GM12878 (cell line): ENCODE results near the gene ADSL. TPM values are rescaled to one million over a fixed set of nuclear protein-coding genes. Genes with fewer than 3 reads are reported as not detected.

ENCODE experiments used
- ATAC-seq: fragments of 200-7000 bp; cut with Tn5 transposase; 3 replicates; pipeline ENCODE4 v1.9.1; 2020; ENCODE audit warnings: mild to moderate bottlenecking, moderate library complexity
- BruUV-seq: library from RNA; stranded (reverse); fragments of 400-500 nt; replicated peaks from 2 replicates; lab custom pipeline; 2021; lab: Mats Ljungman, UMichigan
- CTCF ChIA-PET: fragments of 300-600 bp; sonication (Branson Sonifier 250); formaldehyde crosslinking; extraction: SDS; loops from one replicate; lab custom pipeline; 2021; ENCODE audit warnings: inconsistent platforms; lab: Yijun Ruan, JAX
- POLR2A ChIA-PET: fragments of 350-600 bp; formaldehyde crosslinking; extraction: SDS; loops from one replicate; lab custom pipeline; 2021; ENCODE audit warnings: inconsistent platforms; lab: Charles Lee
- RAD21 ChIA-PET: fragments of 300-600 bp; sonication (Branson Sonifier 250); formaldehyde crosslinking; loops from one replicate; lab custom pipeline; 2023; ENCODE audit warnings: antibody characterized with exemption; ENCODE audit not compliant: unreplicated experiment; lab: Charles Lee
- SMC1A ChIA-PET: fragments of 300-600 bp; sonication (Branson Sonifier 250); formaldehyde crosslinking; loops from one replicate; lab custom pipeline; 2023; ENCODE audit not compliant: unreplicated experiment, uncharacterized antibody; lab: Charles Lee
- DNase-seq: peaks from one replicate; pipeline ENCODE4 v3.0.0-alpha.2; 2011; ENCODE audit warnings: low read depth, low spot score
- FAIRE-seq: peaks from 3 replicates; lab custom pipeline; 2011; peaks lifted over from hg19 to GRCh38; lab: Jason Lieb, UNC
- H2AFZ ChIP-seq: 2 replicates; pipeline ENCODE4 v1.6.0; 2011; ENCODE audit warnings: low read depth, low read length, control low read depth; ENCODE audit not compliant: control insufficient read depth
- H3K27ac ChIP-seq: 2 replicates; pipeline ENCODE4 v1.5.1; 2011; ENCODE audit warnings: control low read depth; ENCODE audit not compliant: control insufficient read depth, insufficient read depth
- H3K27me3 ChIP-seq, 2 experiments: replicated peaks in 1 of 2; 2 replicates each; pipeline versions ENCODE4 v1.6.0 to v1.6.1; 2011; ENCODE audit warnings: low read length in 1 of 2; ENCODE audit not compliant: control insufficient read depth in 2 of 2, insufficient read depth in 2 of 2
- H3K36me3 ChIP-seq, 2 experiments: 2 replicates each; pipeline ENCODE4 v1.5.1; 2011; ENCODE audit warnings: low read length in 1 of 2; ENCODE audit not compliant: control insufficient read depth in 2 of 2, insufficient read depth in 2 of 2
- H3K4me1 ChIP-seq: 2 replicates; pipeline ENCODE4 v1.6.1; 2011; ENCODE audit warnings: mild to moderate bottlenecking, low read length, moderate library complexity, mixed read lengths; ENCODE audit not compliant: control insufficient read depth, insufficient read depth
- H3K4me2 ChIP-seq: 2 replicates; pipeline ENCODE4 v1.6.0; 2011; ENCODE audit warnings: control low read depth; ENCODE audit not compliant: control insufficient read depth, insufficient read depth
- H3K4me3 ChIP-seq: fragments of 200-600 bp; sonication (generic); 2 replicates; pipeline ENCODE4 v1.5.1; 2016
- H3K79me2 ChIP-seq: 2 replicates; pipeline ENCODE4 v1.6.0; 2011; ENCODE audit warnings: low read length; ENCODE audit not compliant: control insufficient read depth, insufficient read depth
- H3K9ac ChIP-seq: 2 replicates; pipeline ENCODE4 v1.8.0; 2011; ENCODE audit warnings: low read length, control low read depth, mixed read lengths; ENCODE audit not compliant: control insufficient read depth, insufficient read depth
- H3K9me3 ChIP-seq: replicated peaks from 3 replicates; pipeline ENCODE4 v1.5.1; 2011; ENCODE audit warnings: mild to moderate bottlenecking, low read length; ENCODE audit not compliant: control insufficient read depth, insufficient read depth
- H4K20me1 ChIP-seq: 2 replicates; pipeline ENCODE4 v1.6.0; 2011; ENCODE audit not compliant: control insufficient read depth, insufficient read depth
- CHD4 ChIP-seq: fragments of 200-600 bp; sonication (generic); IDR thresholded peaks from 2 replicates; pipeline ENCODE4 v1.6.1; 2016; ENCODE audit warnings: mild to moderate bottlenecking
- ESRRA ChIP-seq: IDR thresholded peaks from 2 replicates; pipeline ENCODE4 v1.6.1; 2012; ENCODE audit warnings: mild to moderate bottlenecking, low read length, improper control_type of control experiment
- ETV6 ChIP-seq, 2 experiments: fragments of 450-650 bp in 1 of 2; IDR thresholded peaks in 1 of 2; conservative IDR thresholded peaks in 1 of 2; 2 replicates each; pipeline ENCODE4 v1.6.1; 2014; ENCODE audit warnings: antibody characterized with exemption in 1 of 2, borderline replicate concordance in 1 of 2, low read depth in 1 of 2, mild to moderate bottlenecking in 1 of 2, moderate library complexity in 1 of 2
- FOXM1 ChIP-seq: IDR thresholded peaks from 2 replicates; pipeline ENCODE4 v1.6.1; 2012; ENCODE audit warnings: low read depth, mild to moderate bottlenecking, inconsistent platforms, low read length, moderate library complexity
- MYB ChIP-seq: fragments of 150-350 bp; IDR thresholded peaks from 2 replicates; pipeline ENCODE4 v1.6.1; 2014; ENCODE audit warnings: mild to moderate bottlenecking, low read depth, low read length, borderline replicate concordance
- NR2C2 ChIP-seq: IDR thresholded peaks from 2 replicates; pipeline ENCODE4 v1.6.1; 2011; ENCODE audit warnings: borderline replicate concordance, low read depth; ENCODE audit not compliant: control insufficient read depth, insufficient read length
- RELB ChIP-seq: fragments of 450-650 bp; IDR thresholded peaks from 2 replicates; pipeline ENCODE4 v1.6.1; 2017; ENCODE audit warnings: low read depth, mild to moderate bottlenecking, moderate library complexity
- REST ChIP-seq: IDR thresholded peaks from 2 replicates; pipeline ENCODE4 v1.6.1; 2012; ENCODE audit warnings: mild to moderate bottlenecking, low read depth, low read length
- SIX5 ChIP-seq: IDR thresholded peaks from 2 replicates; pipeline ENCODE4 v1.6.1; 2011; ENCODE audit warnings: mild to moderate bottlenecking, low read depth, low read length, moderate library complexity; ENCODE audit not compliant: severe bottlenecking
- SRF ChIP-seq, 2 experiments: IDR thresholded peaks; 2 replicates each; pipeline ENCODE4 v1.6.1; 2011; ENCODE audit warnings: low read depth in 2 of 2, low read length in 2 of 2, mild to moderate bottlenecking in 1 of 2, moderate library complexity in 1 of 2
- ZNF622 ChIP-seq: fragments of 450-650 bp; IDR thresholded peaks from 2 replicates; pipeline ENCODE4 v1.6.1; 2017; ENCODE audit warnings: mild to moderate bottlenecking, inconsistent platforms
- ZSCAN29 ChIP-seq: fragments of 450-650 bp; IDR thresholded peaks from 2 replicates; pipeline ENCODE4 v1.6.1; 2017; ENCODE audit warnings: mild to moderate bottlenecking, moderate library complexity
- WGBS: methylation state at CpG from one replicate; pipeline ENCODE4 v1.1.6; 2016; ENCODE audit warnings: low lambda C conversion rate; ENCODE audit not compliant: insufficient replicate concordance, insufficient coverage; ENCODE audit errors: missing lambda C conversion rate; 5-methylcytosine and 5-hydroxymethylcytosine counted together
- in situ Hi-C: fragments of 300-500 bp; cut with MboI; formaldehyde crosslinking; loops from 9 replicates; pipeline ENCODE4 v1.14.3; 2018; ENCODE audit warnings: mixed read lengths
- intact Hi-C: fragments of 100-400 bp; cut with micrococcal nuclease; formaldehyde crosslinking; loops from one replicate; pipeline ENCODE4 v1.14.2; 2022; ENCODE audit not compliant: unreplicated experiment
- polyA plus RNA-seq, 11 experiments: library from polyadenylated mRNA; depleted of rRNA in 4 of 11; unstranded in 6 of 11; stranded (reverse) in 5 of 11; fragments of >200 nt; fragmentation: Nextera tagmentation in 4 of 11; fragmentation: Illumina TruSeq in 1 of 11; extraction: Ambion mirVana in 4 of 11; extraction: Trizol in 1 of 11; gene quantifications; 1 replicate in 1 of 11; 2 replicates in 10 of 11; pipeline versions ENCODE4 v1.2.1 to v1.2.3, GENCODE V29; 2011 to 2016; ENCODE audit warnings: inconsistent platforms in 2 of 11, missing spikeins in 2 of 11, low read depth in 1 of 11
- total RNA-seq, 4 experiments: library from RNA; depleted of rRNA in 3 of 4; stranded (reverse); fragments of >200 nt in 3 of 4; fragmentation: Illumina TruSeq in 1 of 4; extraction: Trizol in 1 of 4; gene quantifications; 2 replicates each; pipeline versions ENCODE4 v1.2.1 to v1.2.3, GENCODE V29; 2013 to 2021

ADSL gene
- total and polyA plus RNA-seq, 10 of the 15 experiments (the other 5 are each of a cell fraction or from before 2014, with no cell fraction given), result 126 to 313 (median 143) TPM

GRCh38 chr22:40406063-40406890 is 60.0 kb downstream of the ADSL start:
- Histone ChIP-seq H3K4me1 (peaks cover 8% of the 10 kb centered on the region), H3K9me3 (no peaks in the 10 kb centered on the region), H2AFZ (no peak overlapping the region), H3K4me2 (no peak overlapping the region), H3K27me3 (no peaks in the 10 kb centered on the region), H3K9ac (no peak overlapping the region)
- no TSS peak for BruUV-seq
- ChIA-PET POLR2A (no interaction called here), RAD21 (no interaction called here), CTCF (no interaction called here), SMC1A (no interaction called here)
- in situ Hi-C loops (no loop called here), intact Hi-C loops (no loop called here)
- no peak for TF ChIP-seq MYB
- no peak for TF ChIP-seq CHD4
- no peak for TF ChIP-seq ESRRA
- no peak for TF ChIP-seq SRF (IDR thresholded peaks at IDR 0.05; ENCODE audit: low read depth in 2 of 2, low read length in 2 of 2)
- no peak for TF ChIP-seq ZNF622
- no peak for TF ChIP-seq NR2C2
- TF ChIP-seq SIX5, result no peak
- TF ChIP-seq ETV6 (conservative IDR thresholded peaks at IDR 0.05 in 1 of 2, IDR thresholded peaks at IDR 0.05 in 1 of 2; ENCODE audit: borderline replicate concordance in 1 of 2, low read depth in 1 of 2), result no peak
- no peak for TF ChIP-seq REST
- TF ChIP-seq RELB, result no peak
- TF ChIP-seq ZSCAN29, result no peak
- no peak for TF ChIP-seq FOXM1
- TF ChIP-seq, all 136 proteins: peak for 0
- Histone ChIP-seq H3K27ac (no peak overlapping the region), H3K79me2 (no peaks in the 10 kb centered on the region), H4K20me1 (no peaks in the 10 kb centered on the region), H3K36me3 (peaks cover 25 to 54% of the 10 kb centered on the region in 2 experiments), H3K4me3 (no peak overlapping the region)
- ATAC-seq (no peak), DNase-seq (no peak), FAIRE-seq (no peak)
- WGBS, result 88% methylated on average over 31 of the region's 31 CpGs
